Esophagus squamous epithelium (tissue), 4 donors: ENCODE data around the gene TNNT3.

Experiments
- CTCF ChIP-seq, 6 experiments: fragments of 450-650 bp in 4 of 6; fragments of 200-600 bp in 2 of 6; sonication (generic) in 2 of 6; IDR thresholded peaks; one replicate each; pipeline ENCODE4 v1.5.1; 2016 to 2019; ENCODE audit warnings: antibody characterized with exemption in 6 of 6, mild to moderate bottlenecking in 4 of 6, moderate library complexity in 4 of 6
- POLR2A ChIP-seq, 4 donors: fragments of 450-650 bp; IDR thresholded peaks; one replicate each; pipeline ENCODE4 v1.6.1; 2017; ENCODE audit warnings: antibody characterized with exemption in 4 of 4, mild to moderate bottlenecking in 4 of 4, moderate library complexity in 3 of 4

GRCh38 chr11:1968454-1969002 lies 49.0 kb downstream of the TNNT3 start:
- TF ChIP-seq CTCF (IDR thresholded peaks at IDR 0.05) (no peak), POLR2A (IDR thresholded peaks at IDR 0.05) (no peak)
